Testis (tissue), 2 donors: ENCODE results near the gene ELF1.

Source experiments
- CTCF ChIP-seq, 3 experiments: fragments of 450-650 bp in 2 of 3; fragments of 200-600 bp in 1 of 3; sonication (generic) in 1 of 3; IDR thresholded peaks; one replicate each; pipeline ENCODE4 v1.5.1; 2016 to 2019; ENCODE audit warnings: antibody characterized with exemption in 3 of 3, mild to moderate bottlenecking in 2 of 3, moderate library complexity in 1 of 3
- POLR2A ChIP-seq: fragments of 450-650 bp; IDR thresholded peaks from one replicate; pipeline ENCODE4 v1.6.1; 2017; ENCODE audit warnings: antibody characterized with exemption, mild to moderate bottlenecking, moderate library complexity

- TF ChIP-seq CTCF (IDR thresholded peaks at IDR 0.05) = no peak
- no peak for TF ChIP-seq POLR2A
These were observed 13.7 kb upstream of the ELF1 start for GRCh38 chr13:41032691-41033376.
